Body of pancreas (tissue), 4 donors: ENCODE data around the gene IGHMBP2.

Experiments
- POLR2A ChIP-seq, 3 donors: fragments of 450-650 bp; IDR thresholded peaks; one replicate each; pipeline ENCODE4 v1.6.1; 2016; ENCODE audit warnings: antibody characterized with exemption in 3 of 3, mild to moderate bottlenecking in 2 of 3
- TF ChIP-seq, protein P1 (sequence below), 7 experiments: fragments of 450-650 bp in 4 of 7; fragments of 200-600 bp in 3 of 7; sonication (generic) in 3 of 7; IDR thresholded peaks; one replicate each; pipeline ENCODE4 v1.5.1; 2016 to 2019; ENCODE audit warnings: antibody characterized with exemption in 7 of 7

DNA sequence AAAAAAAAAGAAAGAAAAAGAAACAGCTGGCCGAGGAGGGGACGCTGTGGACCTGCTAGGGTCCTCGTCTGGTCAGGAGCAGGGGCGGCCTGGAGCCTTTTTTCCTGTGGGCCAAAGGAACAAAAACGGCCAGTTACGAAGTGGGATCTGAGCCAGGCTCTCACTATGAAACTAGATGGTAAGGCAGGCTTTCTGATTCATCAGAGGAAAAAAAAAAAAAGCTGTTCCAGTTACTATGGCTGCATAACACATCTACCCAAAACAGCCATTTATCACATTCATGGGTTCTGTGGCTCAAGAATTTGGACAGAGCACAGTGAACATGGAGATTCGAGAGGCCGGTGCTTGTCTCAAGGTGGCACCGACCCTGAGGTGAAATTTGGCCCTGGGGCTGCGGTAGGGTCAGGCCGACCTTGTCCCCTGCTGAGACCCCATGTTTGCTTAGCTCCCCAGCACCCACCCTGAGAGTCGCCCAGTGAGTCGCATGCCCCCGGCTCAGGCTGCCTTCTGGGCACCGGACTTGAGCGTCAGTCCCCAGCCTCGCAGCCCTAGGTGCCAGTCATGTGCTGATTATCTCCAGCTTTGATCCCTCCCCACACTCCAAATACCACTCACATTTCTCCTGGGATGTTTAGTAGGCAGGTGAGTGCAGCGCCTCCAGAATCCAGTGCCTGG is 42.9 kb downstream of the IGHMBP2 start:
- TF ChIP-seq, protein P1, sequence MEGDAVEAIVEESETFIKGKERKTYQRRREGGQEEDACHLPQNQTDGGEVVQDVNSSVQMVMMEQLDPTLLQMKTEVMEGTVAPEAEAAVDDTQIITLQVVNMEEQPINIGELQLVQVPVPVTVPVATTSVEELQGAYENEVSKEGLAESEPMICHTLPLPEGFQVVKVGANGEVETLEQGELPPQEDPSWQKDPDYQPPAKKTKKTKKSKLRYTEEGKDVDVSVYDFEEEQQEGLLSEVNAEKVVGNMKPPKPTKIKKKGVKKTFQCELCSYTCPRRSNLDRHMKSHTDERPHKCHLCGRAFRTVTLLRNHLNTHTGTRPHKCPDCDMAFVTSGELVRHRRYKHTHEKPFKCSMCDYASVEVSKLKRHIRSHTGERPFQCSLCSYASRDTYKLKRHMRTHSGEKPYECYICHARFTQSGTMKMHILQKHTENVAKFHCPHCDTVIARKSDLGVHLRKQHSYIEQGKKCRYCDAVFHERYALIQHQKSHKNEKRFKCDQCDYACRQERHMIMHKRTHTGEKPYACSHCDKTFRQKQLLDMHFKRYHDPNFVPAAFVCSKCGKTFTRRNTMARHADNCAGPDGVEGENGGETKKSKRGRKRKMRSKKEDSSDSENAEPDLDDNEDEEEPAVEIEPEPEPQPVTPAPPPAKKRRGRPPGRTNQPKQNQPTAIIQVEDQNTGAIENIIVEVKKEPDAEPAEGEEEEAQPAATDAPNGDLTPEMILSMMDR (IDR thresholded peaks at IDR 0.05), result no peak
- TF ChIP-seq POLR2A (IDR thresholded peaks at IDR 0.05), result no peak
